ENCODE measurements around the gene QTRT2.
A peak's percentile ranks its signal among the peaks of the same experiment; 100 is the strongest.

Gene QTRT2

DNA sequence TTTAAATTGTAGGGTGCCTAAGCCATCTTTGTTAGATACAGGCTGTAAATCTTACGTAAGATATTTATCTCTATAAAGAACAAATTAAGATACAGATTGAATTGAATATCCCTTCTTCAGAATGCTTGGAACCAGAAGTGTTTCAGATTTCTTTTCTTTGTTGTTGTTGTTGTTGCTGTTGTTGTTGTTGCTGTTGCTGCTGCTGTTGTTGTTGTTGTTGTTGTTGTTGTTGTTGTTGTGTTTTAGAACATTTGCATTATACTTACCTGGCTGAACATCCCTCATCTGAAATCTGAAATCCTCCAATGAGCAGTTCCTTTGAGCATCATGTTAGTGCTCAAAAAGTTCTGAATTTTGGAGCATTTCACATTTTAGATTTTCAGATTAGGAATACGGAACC, 26.6 kb downstream of the QTRT2 start:
- DNase-seq (ENCODE audit: low read depth, low spot score), result no peak
- in situ Hi-C loops (cut with HindIII; ENCODE audit: low sequenced_read_pairs), result no loop called here
- H3K4me3 ChIP-seq (ENCODE audit: low read depth, low read length), result no peak overlapping the region
- TF ChIP-seq, protein P1, sequence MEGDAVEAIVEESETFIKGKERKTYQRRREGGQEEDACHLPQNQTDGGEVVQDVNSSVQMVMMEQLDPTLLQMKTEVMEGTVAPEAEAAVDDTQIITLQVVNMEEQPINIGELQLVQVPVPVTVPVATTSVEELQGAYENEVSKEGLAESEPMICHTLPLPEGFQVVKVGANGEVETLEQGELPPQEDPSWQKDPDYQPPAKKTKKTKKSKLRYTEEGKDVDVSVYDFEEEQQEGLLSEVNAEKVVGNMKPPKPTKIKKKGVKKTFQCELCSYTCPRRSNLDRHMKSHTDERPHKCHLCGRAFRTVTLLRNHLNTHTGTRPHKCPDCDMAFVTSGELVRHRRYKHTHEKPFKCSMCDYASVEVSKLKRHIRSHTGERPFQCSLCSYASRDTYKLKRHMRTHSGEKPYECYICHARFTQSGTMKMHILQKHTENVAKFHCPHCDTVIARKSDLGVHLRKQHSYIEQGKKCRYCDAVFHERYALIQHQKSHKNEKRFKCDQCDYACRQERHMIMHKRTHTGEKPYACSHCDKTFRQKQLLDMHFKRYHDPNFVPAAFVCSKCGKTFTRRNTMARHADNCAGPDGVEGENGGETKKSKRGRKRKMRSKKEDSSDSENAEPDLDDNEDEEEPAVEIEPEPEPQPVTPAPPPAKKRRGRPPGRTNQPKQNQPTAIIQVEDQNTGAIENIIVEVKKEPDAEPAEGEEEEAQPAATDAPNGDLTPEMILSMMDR (IDR thresholded peaks at IDR 0.05; ENCODE audit: low read depth, low read length), result no peak

- H3K4me3 ChIP-seq (ENCODE audit: low read depth, low read length), result no peak overlapping the region
- DNase-seq (ENCODE audit: low read depth, low spot score), result no peak
- in situ Hi-C loops (cut with HindIII; ENCODE audit: low sequenced_read_pairs), result no loop called here
- TF ChIP-seq, protein P1 (IDR thresholded peaks at IDR 0.05; ENCODE audit: low read depth, low read length), result no peak
Measured at GRCh38 chr3:114086356-114086755, 29.8 kb downstream of the QTRT2 start.

GRCh38 chr3:114089675-114090074, 33.1 kb downstream of the QTRT2 start:
- TF ChIP-seq, protein P1 (IDR thresholded peaks at IDR 0.05; ENCODE audit: low read depth, low read length), result no peak
- no peak for DNase-seq (ENCODE audit: low read depth, low spot score)
- in situ Hi-C loops (cut with HindIII; ENCODE audit: low sequenced_read_pairs), result no loop called here
- no peak overlapping the region for H3K4me3 ChIP-seq (ENCODE audit: low read depth, low read length)

DNA sequence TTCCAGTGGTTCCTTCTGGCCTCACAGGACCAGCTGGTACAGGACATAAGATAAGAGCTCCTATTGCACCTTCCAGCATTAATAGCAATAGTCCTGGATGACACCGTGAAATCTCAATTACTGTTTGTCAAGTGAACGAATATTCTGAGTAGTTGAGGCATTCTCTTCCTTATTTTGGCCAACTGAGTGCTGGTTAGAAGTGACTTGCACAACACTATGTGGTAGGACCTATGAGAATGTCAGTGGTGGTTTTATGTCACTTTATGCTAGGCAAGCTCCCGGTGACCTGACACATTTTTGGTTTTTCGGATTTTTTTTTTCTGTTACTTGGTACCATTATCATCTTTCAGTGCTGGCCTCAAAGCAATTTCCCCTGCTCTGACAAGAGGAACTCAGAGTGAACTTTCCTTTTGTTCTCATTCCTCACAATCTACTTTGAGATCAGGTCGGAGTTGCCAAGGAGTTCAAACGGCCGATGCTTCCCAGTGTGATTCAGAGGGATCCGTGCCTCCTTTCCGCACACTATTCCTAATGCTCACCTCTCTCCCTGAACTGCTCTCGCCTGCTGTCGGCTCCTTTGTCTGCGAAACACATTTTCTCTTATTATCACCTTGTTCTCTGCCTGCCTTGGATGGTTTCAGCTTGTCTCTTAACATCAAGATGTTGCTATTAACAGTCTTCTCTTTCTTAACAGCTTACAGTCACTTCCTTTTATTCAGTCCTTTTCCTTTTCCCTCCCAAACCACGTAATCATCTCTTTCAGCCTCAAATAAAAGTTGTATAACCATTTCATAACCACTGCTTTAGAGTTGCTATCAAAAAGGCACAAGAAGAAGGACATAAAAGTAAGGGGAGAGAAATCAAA, 35.8 kb downstream of the QTRT2 start:
- DNase-seq (ENCODE audit: low read depth, low spot score), result peak; percentile 4
- TF ChIP-seq, protein P1 (IDR thresholded peaks at IDR 0.05; ENCODE audit: low read depth, low read length), result no peak
- no peak overlapping the region for H3K4me3 ChIP-seq (ENCODE audit: low read depth, low read length)
- in situ Hi-C loops (cut with HindIII; ENCODE audit: low sequenced_read_pairs), result no loop called here

GRCh38 chr3:114093016-114093380, 36.5 kb downstream of the QTRT2 start:
- in situ Hi-C loops (cut with HindIII; ENCODE audit: low sequenced_read_pairs), result no loop called here
- no peak for DNase-seq (ENCODE audit: low read depth, low spot score)
- H3K4me3 ChIP-seq (ENCODE audit: low read depth, low read length), result no peak overlapping the region
- TF ChIP-seq, protein P1 (IDR thresholded peaks at IDR 0.05; ENCODE audit: low read depth, low read length), result no peak

DNA sequence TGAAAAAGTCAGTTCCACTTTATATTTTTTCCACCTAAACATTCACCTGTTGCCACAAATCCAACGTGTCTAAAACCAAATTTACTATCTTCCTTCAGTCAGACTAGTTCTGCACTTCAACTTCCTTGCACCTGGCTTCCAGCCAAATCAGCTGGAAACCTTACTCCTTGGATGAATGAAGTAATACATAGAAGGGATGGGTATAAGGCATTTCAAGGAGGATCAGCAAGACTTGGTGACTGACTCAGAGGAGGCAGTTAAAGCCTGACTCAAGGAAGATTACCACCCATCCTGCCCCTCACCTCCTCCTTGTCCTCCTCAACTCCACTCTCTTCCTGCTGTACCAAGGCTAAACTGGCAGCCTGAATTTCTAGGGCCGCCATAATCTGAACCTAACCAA, 37.1 kb downstream of the QTRT2 start:
- peak; percentile 80 for DNase-seq (ENCODE audit: low read depth, low spot score)
- in situ Hi-C loops (cut with HindIII; ENCODE audit: low sequenced_read_pairs), result no loop called here
- H3K4me3 ChIP-seq (ENCODE audit: low read depth, low read length), result no peak overlapping the region
- TF ChIP-seq, protein P1 (IDR thresholded peaks at IDR 0.05; ENCODE audit: low read depth, low read length), result no peak

Measured in astrocyte of the spinal cord (primary cell).